ENCODE measurements around the gene DMRTC2.

The DMRTC2 gene

GRCh38 chr19:41876847-41877832 lies 32.3 kb downstream of the DMRTC2 start, which contains the start of gene CD79A:
Gene CD79A (plus strand): TSS chr19:41877279. CDS start chr19:41877305, 26 bp downstream.
- Histone ChIP-seq H3K27me3 (ENCODE audit: control insufficient read depth in 5 of 5, insufficient read depth in 4 of 5, low read length in 5 of 5) (no peaks in the 10 kb centered on the region), H3K4me1 (ENCODE audit: control insufficient read depth in 5 of 5, insufficient read depth in 5 of 5, low read length in 5 of 5) (peaks cover 0 to 22% (median 10%) of the 10 kb centered on the region in 5 donors), H3K9me3 (ENCODE audit: control insufficient read depth in 5 of 5, low read length in 5 of 5) (no peaks in the 10 kb centered on the region), H3K36me3 (ENCODE audit: control insufficient read depth in 5 of 5, insufficient read depth in 5 of 5, low read length in 5 of 5) (peaks cover 0 to 3% (median under 1%) of the 10 kb centered on the region in 5 donors), H3K9ac (ENCODE audit: low read length in 5 of 5) (peak within 1 kb of the TSS in 2 of 5 donors; percentile 6 to 22), H3K4me3 (ENCODE audit: low read depth in 1 of 5, low read length in 5 of 5) (no peak within 1 kb of the TSS), H3K27ac (ENCODE audit: low read depth, low read length) (no peak within 1 kb of the TSS)

- H3K4me1 ChIP-seq (ENCODE audit: control insufficient read depth in 5 of 5, insufficient read depth in 5 of 5, low read length in 5 of 5) = peaks cover 0 to 23% (median 16%) of the 10 kb centered on the region in 5 donors
- no peaks in the 10 kb centered on the region for H3K27me3 ChIP-seq (ENCODE audit: control insufficient read depth in 5 of 5, insufficient read depth in 4 of 5, low read length in 5 of 5)
- H3K9me3 ChIP-seq (ENCODE audit: control insufficient read depth in 5 of 5, low read length in 5 of 5) = no peaks in the 10 kb centered on the region
- H3K4me3 ChIP-seq (ENCODE audit: low read depth in 1 of 5, low read length in 5 of 5) = no peak overlapping the region
- no peaks in the 10 kb centered on the region for H3K36me3 ChIP-seq (ENCODE audit: control insufficient read depth in 5 of 5, insufficient read depth in 5 of 5, low read length in 5 of 5)
- H3K9ac ChIP-seq (ENCODE audit: low read length in 5 of 5) = peak overlapping the region in 2 of 5 donors; percentile 6 to 22
- no peak overlapping the region for H3K27ac ChIP-seq (ENCODE audit: low read depth, low read length)
Observed at GRCh38 chr19:41877916-41878905, 33.4 kb downstream of the DMRTC2 start.

GRCh38 chr19:41879080-41879479 lies 34.2 kb downstream of the DMRTC2 start:
- Histone ChIP-seq H3K4me3 (ENCODE audit: low read depth in 1 of 5, low read length in 5 of 5) (no peak overlapping the region), H3K9me3 (ENCODE audit: control insufficient read depth in 5 of 5, low read length in 5 of 5) (no peaks in the 10 kb centered on the region), H3K27me3 (ENCODE audit: control insufficient read depth in 5 of 5, insufficient read depth in 4 of 5, low read length in 5 of 5) (no peaks in the 10 kb centered on the region), H3K36me3 (ENCODE audit: control insufficient read depth in 5 of 5, insufficient read depth in 5 of 5, low read length in 5 of 5) (no peaks in the 10 kb centered on the region), H3K4me1 (ENCODE audit: control insufficient read depth in 5 of 5, insufficient read depth in 5 of 5, low read length in 5 of 5) (peaks cover 0 to 29% (median 22%) of the 10 kb centered on the region in 5 donors), H3K9ac (ENCODE audit: low read length in 5 of 5) (no peak overlapping the region), H3K27ac (ENCODE audit: low read depth, low read length) (no peak overlapping the region)

GRCh38 chr19:41879670-41880328 lies 35.0 kb downstream of the DMRTC2 start:
- Histone ChIP-seq H3K27ac (ENCODE audit: low read depth, low read length) (no peak overlapping the region), H3K4me3 (ENCODE audit: low read depth in 1 of 5, low read length in 5 of 5) (no peak overlapping the region), H3K9ac (ENCODE audit: low read length in 5 of 5) (no peak overlapping the region), H3K27me3 (ENCODE audit: control insufficient read depth in 5 of 5, insufficient read depth in 4 of 5, low read length in 5 of 5) (no peaks in the 10 kb centered on the region), H3K36me3 (ENCODE audit: control insufficient read depth in 5 of 5, insufficient read depth in 5 of 5, low read length in 5 of 5) (no peaks in the 10 kb centered on the region), H3K9me3 (ENCODE audit: control insufficient read depth in 5 of 5, low read length in 5 of 5) (no peaks in the 10 kb centered on the region), H3K4me1 (ENCODE audit: control insufficient read depth in 5 of 5, insufficient read depth in 5 of 5, low read length in 5 of 5) (peaks cover 1 to 35% (median 27%) of the 10 kb centered on the region in 5 donors)

GRCh38 chr19:41880329-41880708 lies 35.5 kb downstream of the DMRTC2 start:
- Histone ChIP-seq H3K27me3 (ENCODE audit: control insufficient read depth in 5 of 5, insufficient read depth in 4 of 5, low read length in 5 of 5) (no peaks in the 10 kb centered on the region), H3K27ac (ENCODE audit: low read depth, low read length) (no peak overlapping the region), H3K36me3 (ENCODE audit: control insufficient read depth in 5 of 5, insufficient read depth in 5 of 5, low read length in 5 of 5) (no peaks in the 10 kb centered on the region), H3K9ac (ENCODE audit: low read length in 5 of 5) (no peak overlapping the region), H3K4me1 (ENCODE audit: control insufficient read depth in 5 of 5, insufficient read depth in 5 of 5, low read length in 5 of 5) (peaks cover 2 to 39% (median 32%) of the 10 kb centered on the region in 5 donors), H3K4me3 (ENCODE audit: low read depth in 1 of 5, low read length in 5 of 5) (no peak overlapping the region), H3K9me3 (ENCODE audit: control insufficient read depth in 5 of 5, low read length in 5 of 5) (no peaks in the 10 kb centered on the region)

GRCh38 chr19:41882568-41883462 lies 38.0 kb downstream of the DMRTC2 start, which contains the start of gene ARHGEF1:
Gene ARHGEF1 (plus strand): TSS chr19:41883184. CDS start chr19:41888083, 4,899 bp downstream.
- H3K4me1 ChIP-seq (ENCODE audit: control insufficient read depth in 5 of 5, insufficient read depth in 5 of 5, low read length in 5 of 5) = peaks cover 4 to 53% (median 38%) of the 10 kb centered on the region in 5 donors

GRCh38 chr19:41883463-41883820 lies 38.6 kb downstream of the DMRTC2 start:
- peak overlapping the region; percentile 82 for H3K27ac ChIP-seq (ENCODE audit: low read depth, low read length)
- H3K4me1 ChIP-seq (ENCODE audit: control insufficient read depth in 5 of 5, insufficient read depth in 5 of 5, low read length in 5 of 5) = peaks cover 4 to 52% (median 38%) of the 10 kb centered on the region in 5 donors
- peak overlapping the region; percentile 80 to 97 (median 95) for H3K4me3 ChIP-seq (ENCODE audit: low read depth in 1 of 5, low read length in 5 of 5)
- no peaks in the 10 kb centered on the region for H3K9me3 ChIP-seq (ENCODE audit: control insufficient read depth in 5 of 5, low read length in 5 of 5)
- no peaks in the 10 kb centered on the region for H3K27me3 ChIP-seq (ENCODE audit: control insufficient read depth in 5 of 5, insufficient read depth in 4 of 5, low read length in 5 of 5)
- peaks cover 0 to 12% (median 6%) of the 10 kb centered on the region in 5 donors for H3K36me3 ChIP-seq (ENCODE audit: control insufficient read depth in 5 of 5, insufficient read depth in 5 of 5, low read length in 5 of 5)
- peak overlapping the region; percentile 45 to 96 (median 94) for H3K9ac ChIP-seq (ENCODE audit: low read length in 5 of 5)

More at GRCh38 chr19:41882568-41883462, 38.0 kb downstream of the DMRTC2 start, which contains the start of gene ARHGEF1:
- Histone ChIP-seq H3K27ac (ENCODE audit: low read depth, low read length) (peak within 1 kb of the TSS; percentile 82), H3K27me3 (ENCODE audit: control insufficient read depth in 5 of 5, insufficient read depth in 4 of 5, low read length in 5 of 5) (no peaks in the 10 kb centered on the region), H3K36me3 (ENCODE audit: control insufficient read depth in 5 of 5, insufficient read depth in 5 of 5, low read length in 5 of 5) (peaks cover 0 to 6% (median 0%) of the 10 kb centered on the region in 5 donors), H3K9me3 (ENCODE audit: control insufficient read depth in 5 of 5, low read length in 5 of 5) (no peaks in the 10 kb centered on the region), H3K9ac (ENCODE audit: low read length in 5 of 5) (peak within 1 kb of the TSS; percentile 45 to 96 (median 94)), H3K4me3 (ENCODE audit: low read depth in 1 of 5, low read length in 5 of 5) (peak within 1 kb of the TSS; percentile 80 to 97 (median 95))

GRCh38 chr19:41883821-41884733 lies 39.2 kb downstream of the DMRTC2 start:
- Histone ChIP-seq H3K27ac (ENCODE audit: low read depth, low read length) (peak overlapping the region; percentile 82), H3K9me3 (ENCODE audit: control insufficient read depth in 5 of 5, low read length in 5 of 5) (no peaks in the 10 kb centered on the region), H3K27me3 (ENCODE audit: control insufficient read depth in 5 of 5, insufficient read depth in 4 of 5, low read length in 5 of 5) (no peaks in the 10 kb centered on the region), H3K4me1 (ENCODE audit: control insufficient read depth in 5 of 5, insufficient read depth in 5 of 5, low read length in 5 of 5) (peaks cover 4 to 52% (median 38%) of the 10 kb centered on the region in 5 donors), H3K4me3 (ENCODE audit: low read depth in 1 of 5, low read length in 5 of 5) (peak overlapping the region; percentile 80 to 97 (median 95)), H3K36me3 (ENCODE audit: control insufficient read depth in 5 of 5, insufficient read depth in 5 of 5, low read length in 5 of 5) (peaks cover 0 to 18% (median 10%) of the 10 kb centered on the region in 5 donors), H3K9ac (ENCODE audit: low read length in 5 of 5) (peak overlapping the region; percentile 74 to 96 (median 94))

All from subcutaneous abdominal adipose tissue (tissue), 5 donors.